ENCODE results near the gene JMJD8.

- TF ChIP-seq EP300 (IDR thresholded peaks at IDR 0.05) (no peak), POLR2A (IDR thresholded peaks at IDR 0.05; ENCODE audit: low read depth) (no peak), CTCF (IDR thresholded peaks at IDR 0.05) (no peak)
These were observed 21.5 kb upstream of the JMJD8 start, which contains the start of gene FBXL16 for GRCh38 chr16:705431-706188.

Measured in esophagus muscularis mucosa (tissue), 4 donors.